ENCODE measurements around the gene SMOC2. TPM values are rescaled to one million over a fixed set of nuclear protein-coding genes. Genes with fewer than 3 reads are reported as not detected.
A peak's percentile ranks its signal among the peaks of the same experiment; 100 is the strongest.

The SMOC2 gene
- total RNA-seq, 4 donors from 2014 or later: 5.8 to 14.5 (median 9.0) TPM

GRCh38 chr6:168574075-168574698 lies 133.2 kb downstream of the SMOC2 start:
- Histone ChIP-seq H3K9me3 (no peaks in the 10 kb centered on the region), H3K4me1 (peaks cover 0 to 5% (median 2%) of the 10 kb centered on the region in 4 donors), H3K4me3 (no peak overlapping the region), H3K27me3 (no peaks in the 10 kb centered on the region), H3K36me3 (no peaks in the 10 kb centered on the region), H3K27ac (peak overlapping the region in 3 of 4 donors; percentile 52 to 76 (median 58))
- intact Hi-C loops (cut with DNase I; ENCODE audit: low total_unique reads) (loop anchor here (10.0 kb wide), 1 partner anchor 61 kb away; no protein-coding TSS in a partner anchor), in situ Hi-C loops (cut with MboI; ENCODE audit: low pct_ligation_motif_present in 1 of 4, low pct_unique_long_range_greater_than_20kb in 1 of 4, low sequenced_read_pairs in 3 of 4) (no loop called here)
- TF ChIP-seq POLR2A (IDR thresholded peaks at IDR 0.05): no peak
- TF ChIP-seq POLR2AphosphoS5 (IDR thresholded peaks at IDR 0.05): no peak
- no peak for TF ChIP-seq EP300 (IDR thresholded peaks at IDR 0.05; ENCODE audit: low read depth)
- no peak for TF ChIP-seq CTCF (IDR thresholded peaks at IDR 0.05)
- 88 to 89% methylated on average over 11 to 14 of the region's 17 CpGs for WGBS, 2 donors (ENCODE audit: low coverage in 1 of 2)
- DNase-seq: no peak

GRCh38 chr6:168574699-168575195 lies 133.8 kb downstream of the SMOC2 start:
- Histone ChIP-seq H3K27ac (peak overlapping the region in 3 of 4 donors; percentile 52 to 76 (median 58)), H3K9me3 (no peaks in the 10 kb centered on the region), H3K4me3 (no peak overlapping the region), H3K36me3 (no peaks in the 10 kb centered on the region), H3K4me1 (peaks cover 0 to 5% (median 2%) of the 10 kb centered on the region in 4 donors), H3K27me3 (no peaks in the 10 kb centered on the region)
- whole genome bisulfite sequencing, 2 donors (ENCODE audit: low coverage in 1 of 2): 52 to 78% methylated on average over 6 to 16 of the region's 17 CpGs
- TF ChIP-seq EP300 (IDR thresholded peaks at IDR 0.05; ENCODE audit: low read depth) (no peak), POLR2AphosphoS5 (IDR thresholded peaks at IDR 0.05) (peak in 1 of 3 donors; percentile 23)
- in situ Hi-C loops (cut with MboI; ENCODE audit: low pct_ligation_motif_present in 1 of 4, low pct_unique_long_range_greater_than_20kb in 1 of 4, low sequenced_read_pairs in 3 of 4) (no loop called here), intact Hi-C loops (cut with DNase I; ENCODE audit: low total_unique reads) (loop anchor here (10.0 kb wide), 1 partner anchor 60 kb away; no protein-coding TSS in a partner anchor)
- DNase-seq: peak; percentile 64

DNA sequence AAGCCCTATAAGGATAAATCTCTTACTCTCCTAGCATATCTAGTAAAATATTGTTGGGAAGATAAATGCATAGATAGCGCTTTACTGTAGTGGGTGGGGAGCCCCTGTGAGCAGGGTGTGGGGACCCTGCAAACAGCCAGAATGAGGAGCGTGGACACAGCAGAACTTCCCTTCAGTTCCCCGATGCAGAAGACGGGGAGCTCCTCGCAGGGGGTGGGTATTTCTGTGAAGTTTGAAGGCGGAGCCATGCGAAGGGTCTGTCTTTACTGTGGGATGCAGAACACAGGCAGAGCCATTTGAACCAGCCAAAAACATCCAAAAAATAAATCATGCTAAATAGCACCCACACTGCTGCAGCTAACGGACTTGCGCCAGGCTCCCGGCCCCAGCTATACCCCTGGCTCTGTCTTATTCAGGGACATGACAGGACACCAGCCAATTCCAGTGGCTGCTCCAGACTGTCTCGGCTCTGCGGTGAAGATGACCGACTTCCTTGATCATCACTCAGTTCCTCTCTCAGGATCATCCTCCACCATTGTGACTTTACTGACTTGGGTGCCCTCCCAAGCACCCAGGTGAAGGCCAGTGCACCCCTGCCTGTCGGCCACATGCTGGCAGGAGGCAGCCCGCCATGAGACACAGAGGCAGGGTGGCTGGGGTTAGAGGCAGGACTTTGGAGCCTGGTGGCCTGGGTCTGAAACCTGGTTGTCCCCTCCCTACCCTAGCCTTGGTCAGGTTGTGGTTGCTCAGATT lies 134.5 kb downstream of the SMOC2 start:
- Histone ChIP-seq H3K4me1 (peaks cover 0 to 5% (median 2%) of the 10 kb centered on the region in 4 donors), H3K27ac (peak overlapping the region in 2 of 4 donors; percentile 52 to 58), H3K36me3 (no peaks in the 10 kb centered on the region), H3K27me3 (no peaks in the 10 kb centered on the region), H3K9me3 (no peaks in the 10 kb centered on the region), H3K4me3 (no peak overlapping the region)
- in situ Hi-C loops (cut with MboI; ENCODE audit: low pct_ligation_motif_present in 1 of 4, low pct_unique_long_range_greater_than_20kb in 1 of 4, low sequenced_read_pairs in 3 of 4) (no loop called here), intact Hi-C loops (cut with DNase I; ENCODE audit: low total_unique reads) (loop anchor here (10.0 kb wide), 1 partner anchor 59 kb away; no protein-coding TSS in a partner anchor)
- TF ChIP-seq EP300 (IDR thresholded peaks at IDR 0.05; ENCODE audit: low read depth): no peak
- no peak for TF ChIP-seq CTCF (IDR thresholded peaks at IDR 0.05)
- TF ChIP-seq POLR2AphosphoS5 (IDR thresholded peaks at IDR 0.05): no peak
- no peak for TF ChIP-seq POLR2A (IDR thresholded peaks at IDR 0.05)
- WGBS, 2 donors (ENCODE audit: low coverage in 1 of 2): 82 to 100% methylated on average over 1 to 15 of the region's 15 CpGs
- DNase-seq: no peak

GRCh38 chr6:168576388-168576787 lies 135.4 kb downstream of the SMOC2 start:
- TF ChIP-seq EP300 (IDR thresholded peaks at IDR 0.05; ENCODE audit: low read depth): no peak
- no peak for TF ChIP-seq CTCF (IDR thresholded peaks at IDR 0.05)
- no peak for TF ChIP-seq POLR2A (IDR thresholded peaks at IDR 0.05)
- TF ChIP-seq POLR2AphosphoS5 (IDR thresholded peaks at IDR 0.05): no peak
- 91 to 96% methylated on average over 4 to 14 of the region's 14 CpGs for WGBS, 2 donors (ENCODE audit: low coverage in 1 of 2)
- H3K36me3 ChIP-seq: no peaks in the 10 kb centered on the region
- peaks cover 0 to 5% (median 2%) of the 10 kb centered on the region in 4 donors for H3K4me1 ChIP-seq
- H3K27me3 ChIP-seq: no peaks in the 10 kb centered on the region
- in situ Hi-C loops (cut with MboI; ENCODE audit: low pct_ligation_motif_present in 1 of 4, low pct_unique_long_range_greater_than_20kb in 1 of 4, low sequenced_read_pairs in 3 of 4): no loop called here
- no peaks in the 10 kb centered on the region for H3K9me3 ChIP-seq
- intact Hi-C loops (cut with DNase I; ENCODE audit: low total_unique reads): loop anchor here (10.0 kb wide), 1 partner anchor 58 kb away; no protein-coding TSS in a partner anchor
- no peak overlapping the region for H3K4me3 ChIP-seq
- no peak for DNase-seq
- H3K27ac ChIP-seq: no peak overlapping the region
